HCT116 (cell line): ENCODE data around the gene ELOVL5. TPM values are rescaled to one million over a fixed set of nuclear protein-coding genes. Genes with fewer than 3 reads are reported as not detected.

Experiments used
- ATAC-seq: fragments of 200-7000 bp; cut with Tn5 transposase; 2 replicates; pipeline ENCODE4 v1.9.1; 2020; ENCODE audit warnings: mild to moderate bottlenecking, moderate library complexity
- BruUV-seq: library from RNA; stranded (reverse); fragments of 400-500 nt; replicated peaks from 2 replicates; lab custom pipeline; 2021; lab: Mats Ljungman, UMichigan
- CTCF ChIA-PET: fragments of 300-600 bp; sonication (Branson Sonifier 250); formaldehyde crosslinking; loops from one replicate; lab custom pipeline; 2021; ENCODE audit warnings: antibody characterized with exemption; lab: Charles Lee
- POLR2A ChIA-PET: fragments of 300-600, 350-600 bp; sonication (Branson Sonifier 250); formaldehyde crosslinking; loops from one replicate; lab custom pipeline; 2021; ENCODE audit warnings: antibody characterized with exemption; lab: Charles Lee
- RAD21 ChIA-PET, 2 experiments: fragments of 300-600 bp; sonication (Branson Sonifier 250); formaldehyde crosslinking; loops; one replicate each; lab custom pipeline; 2023; ENCODE audit warnings: low total read pairs in 2 of 2; ENCODE audit not compliant: uncharacterized antibody in 2 of 2, unreplicated experiment in 2 of 2, low non-redundant PET in 1 of 2; lab: Charles Lee
- DNase-seq: peaks from one replicate; pipeline ENCODE4 v3.0.0-alpha.2; 2010; ENCODE audit warnings: low read depth, low spot score
- H2AFZ ChIP-seq: fragments of 200-600 bp; shearing (Covaris generic), sonication (generic); 2 replicates; pipeline ENCODE4 v1.6.1; 2017; ENCODE audit warnings: low read depth, mixed run types, mixed read lengths, antibody characterized with exemption, low read length; ENCODE audit not compliant: poor library complexity, severe bottlenecking
- H3K27ac ChIP-seq: 2 replicates; pipeline ENCODE4 v1.5.1; 2012; ENCODE audit warnings: low read depth, low read length
- H3K27me3 ChIP-seq: fragments of 200-600 bp; sonication (generic); 2 replicates; pipeline ENCODE4 v1.6.1; 2016; ENCODE audit warnings: mixed run types, low read length, mixed read lengths; ENCODE audit not compliant: insufficient read depth
- H3K36me3 ChIP-seq, 2 experiments: fragments of 200-500 bp in 1 of 2; fragments of 200-600 bp in 1 of 2; sonication (Bioruptor generic) in 1 of 2; sonication (generic) in 1 of 2; 2 replicates each; pipeline versions ENCODE4 v1.5.1 to v1.6.1; 2014 to 2016; ENCODE audit warnings: low read length in 2 of 2, inconsistent platforms in 1 of 2, mixed read lengths in 1 of 2, mixed run types in 1 of 2; ENCODE audit not compliant: insufficient read depth in 2 of 2, control insufficient read depth in 1 of 2
- H3K4me1 ChIP-seq, 2 experiments: fragments of 200-600 bp in 1 of 2; sonication (generic) in 1 of 2; 2 replicates each; pipeline versions ENCODE4 v1.5.1 to v1.6.1; 2012 to 2017; ENCODE audit warnings: low read length in 2 of 2, inconsistent platforms in 1 of 2, mild to moderate bottlenecking in 1 of 2, mixed read lengths in 1 of 2, mixed run types in 1 of 2, moderate library complexity in 1 of 2; ENCODE audit not compliant: insufficient read depth in 2 of 2, control insufficient read depth in 1 of 2
- H3K4me2 ChIP-seq: fragments of 200-600 bp; sonication (generic); 2 replicates; pipeline ENCODE4 v1.6.1; 2017; ENCODE audit warnings: mixed run types, low read length, mixed read lengths
- H3K4me3 ChIP-seq, 2 experiments: fragments of 200-600 bp in 1 of 2; sonication (generic) in 1 of 2; replicated peaks in 1 of 2; 2 replicates each; pipeline ENCODE4 v1.5.1; 2011 to 2016; ENCODE audit warnings: low read length in 2 of 2, control low read depth in 1 of 2, low read depth in 1 of 2, mild to moderate bottlenecking in 1 of 2, mixed read lengths in 1 of 2, mixed run types in 1 of 2
- H3K79me2 ChIP-seq: fragments of 200-600 bp; sonication (generic); 2 replicates; pipeline ENCODE4 v1.6.1; 2017; ENCODE audit warnings: mild to moderate bottlenecking, mixed run types, low read length, moderate library complexity, mixed read lengths; ENCODE audit not compliant: insufficient read depth
- H3K9ac ChIP-seq: fragments of 200-600 bp; sonication (generic); 2 replicates; pipeline ENCODE4 v1.6.1; 2016; ENCODE audit warnings: low read length, mixed read lengths
- H3K9me2 ChIP-seq: fragments of 200-600 bp; sonication (generic), shearing (Covaris generic); 2 replicates; pipeline ENCODE4 v1.6.1; 2017; ENCODE audit warnings: mixed run types, mild to moderate bottlenecking, moderate library complexity; ENCODE audit not compliant: insufficient read depth
- H3K9me3 ChIP-seq, 2 experiments: fragments of 200-500 bp in 1 of 2; fragments of 200-600 bp in 1 of 2; sonication (Bioruptor generic) in 1 of 2; sonication (generic) in 1 of 2; 2 replicates each; pipeline ENCODE4 v1.6.1; 2014 to 2017; ENCODE audit warnings: low read length in 2 of 2, mixed read lengths in 2 of 2, inconsistent platforms in 1 of 2, low read depth in 1 of 2, mild to moderate bottlenecking in 1 of 2, mixed run types in 1 of 2, moderate library complexity in 1 of 2; ENCODE audit not compliant: control insufficient read depth in 1 of 2, insufficient read depth in 1 of 2
- H4K20me1 ChIP-seq: fragments of 200-600 bp; sonication (generic), shearing (Covaris generic); 2 replicates; pipeline ENCODE4 v1.6.1; 2017; ENCODE audit warnings: mixed run types, mild to moderate bottlenecking, moderate library complexity; ENCODE audit not compliant: insufficient read depth
- JUND ChIP-seq: IDR thresholded peaks from 2 replicates; pipeline ENCODE4 v1.6.1; 2012
- POLR2A ChIP-seq: IDR thresholded peaks from 2 replicates; pipeline ENCODE4 v1.7.0; 2011; ENCODE audit warnings: borderline replicate concordance; ENCODE audit not compliant: insufficient read depth, insufficient read length; ENCODE audit errors: extremely low read depth
- SRF ChIP-seq: IDR thresholded peaks from 2 replicates; pipeline ENCODE4 v1.6.1; 2012; ENCODE audit warnings: low read depth
- TCF7L2 ChIP-seq: IDR thresholded peaks from 2 replicates; pipeline ENCODE4 v1.7.0; 2011; ENCODE audit warnings: borderline replicate concordance, inconsistent platforms; ENCODE audit not compliant: insufficient read depth, insufficient read length; ENCODE audit errors: extremely low read depth
- ZBTB33 ChIP-seq: IDR thresholded peaks from 2 replicates; pipeline ENCODE4 v1.6.1; 2011; ENCODE audit warnings: mild to moderate bottlenecking, low read length, moderate library complexity; ENCODE audit not compliant: insufficient replicate concordance; ENCODE audit errors: extremely low read depth
- intact Hi-C: fragments of 100-400 bp; cut with micrococcal nuclease; formaldehyde crosslinking; loops from 2 replicates; pipeline ENCODE4 v1.10.0; 2022
- total RNA-seq: library from RNA; stranded (reverse); gene quantifications from one replicate; pipeline ENCODE4 v1.2.1, GENCODE V29; 2021; ENCODE audit not compliant: unreplicated experiment

The ELOVL5 gene
- total RNA-seq, 1 experiment from 2014 or later, result 85.3 TPM

- Histone ChIP-seq H3K36me3 (no peaks in the 10 kb centered on the region), H3K4me2 (peak overlapping the region; percentile 88), H3K79me2 (no peaks in the 10 kb centered on the region), H3K27ac (peak overlapping the region; percentile 88), H3K4me3 (peak overlapping the region; percentile 50 to 63), H3K9me3 (no peaks in the 10 kb centered on the region), H2AFZ (no peak overlapping the region), H3K9me2 (no peaks in the 10 kb centered on the region), H3K4me1 (peaks cover 16 to 35% of the 10 kb centered on the region in 2 experiments), H3K27me3 (no peaks in the 10 kb centered on the region), H4K20me1 (no peaks in the 10 kb centered on the region), H3K9ac (peak overlapping the region; percentile 76)
- ATAC-seq, result no peak; the same call in 1 of the 2 replicates
- TSS peak; percentile 93 for BruUV-seq
- ChIA-PET CTCF (no interaction called here), POLR2A (no interaction called here), RAD21 (no interaction called here)
- TF ChIP-seq SRF (no peak), POLR2A (peak; percentile 21), ZBTB33 (no peak)
- intact Hi-C loops, result no loop called here
- DNase-seq, result no peak
Observed at GRCh38 chr6:53358440-53359094, 9.8 kb upstream of the ELOVL5 start.

GRCh38 chr6:53357576-53358360 lies 9.0 kb upstream of the ELOVL5 start:
- peak overlapping the region; percentile 76 for H3K9ac ChIP-seq
- RAD21 ChIA-PET, result no interaction called here
- intact Hi-C loops, result no loop called here

More at GRCh38 chr6:53357576-53358360, 9.0 kb upstream of the ELOVL5 start:
- Histone ChIP-seq H3K4me3 (no peak overlapping the region), H4K20me1 (no peaks in the 10 kb centered on the region), H3K36me3 (no peaks in the 10 kb centered on the region), H3K27me3 (no peaks in the 10 kb centered on the region), H3K4me2 (peak overlapping the region; percentile 88), H3K4me1 (peaks cover 16 to 35% of the 10 kb centered on the region in 2 experiments), H3K9me2 (no peaks in the 10 kb centered on the region), H3K27ac (no peak overlapping the region), H2AFZ (no peak overlapping the region), H3K79me2 (no peaks in the 10 kb centered on the region), H3K9me3 (no peaks in the 10 kb centered on the region)
- ChIA-PET POLR2A (no interaction called here), CTCF (no interaction called here)
- BruUV-seq, result no TSS peak
- DNase-seq (no peak), ATAC-seq (no peak)
- no peak for TF ChIP-seq TCF7L2
- no peak for TF ChIP-seq JUND
